H1 (cell line): ENCODE data around the gene MACROD2. TPM values are rescaled to one million over a fixed set of nuclear protein-coding genes. Genes with fewer than 3 reads are reported as not detected.

ENCODE experiments used
- CTCF ChIA-PET: fragments of 300-600 bp; sonication (Branson Sonifier 250); formaldehyde crosslinking; loops from one replicate; lab custom pipeline; 2021; ENCODE audit not compliant: partially characterized antibody; lab: Charles Lee
- POLR2A ChIA-PET: fragments of 300-600 bp; sonication (Branson Sonifier 250); formaldehyde crosslinking; loops from one replicate; lab custom pipeline; 2021; ENCODE audit warnings: inconsistent platforms; ENCODE audit not compliant: partially characterized antibody; lab: Charles Lee
- DNase-seq, 2 experiments: peaks; one replicate each; pipeline versions ENCODE4 v3.0.0 to v3.0.0-alpha.2; 2010 to 2022; ENCODE audit warnings: low spot score in 2 of 2, low read depth in 1 of 2, mixed read lengths in 1 of 2
- FAIRE-seq: peaks from 2 replicates; lab custom pipeline; 2011; peaks lifted over from hg19 to GRCh38; lab: Jason Lieb, UNC
- H2AFZ ChIP-seq: 2 replicates; pipeline ENCODE4 v1.8.1; 2012; ENCODE audit warnings: low read length, inconsistent platforms
- H2AK5ac ChIP-seq: 2 replicates; pipeline ENCODE4 v1.6.1; 2013; ENCODE audit warnings: low read depth, low read length
- H2BK120ac ChIP-seq: replicated peaks from 2 replicates; pipeline ENCODE3; 2013; ENCODE audit warnings: low read depth, low read length, inconsistent platforms
- H2BK12ac ChIP-seq: 2 replicates; pipeline ENCODE4 v1.6.1; 2013; ENCODE audit warnings: low read depth, low read length
- H2BK15ac ChIP-seq: 2 replicates; pipeline ENCODE4 v1.6.1; 2013; ENCODE audit warnings: low read length
- H2BK20ac ChIP-seq: 2 replicates; pipeline ENCODE4 v1.6.1; 2013; ENCODE audit warnings: low read length
- H2BK5ac ChIP-seq: 2 replicates; pipeline ENCODE4 v1.6.1; 2013; ENCODE audit warnings: low read depth, low read length
- H3K14ac ChIP-seq: 2 replicates; pipeline ENCODE4 v1.6.1; 2013; ENCODE audit warnings: inconsistent platforms; ENCODE audit not compliant: insufficient read length
- H3K18ac ChIP-seq: 2 replicates; pipeline ENCODE4 v1.6.1; 2013; ENCODE audit warnings: low read length; ENCODE audit errors: extremely low read depth
- H3K23ac ChIP-seq: 2 replicates; pipeline ENCODE4 v1.6.1; 2013; ENCODE audit warnings: inconsistent platforms; ENCODE audit not compliant: insufficient read length
- H3K23me2 ChIP-seq: 2 replicates; pipeline ENCODE4 v1.6.1; 2013; ENCODE audit warnings: low read depth, low read length
- H3K27ac ChIP-seq: 2 replicates; pipeline ENCODE4 v1.6.1; 2011; ENCODE audit warnings: low read depth, low read length, inconsistent platforms
- H3K27me3 ChIP-seq, 4 experiments: replicated peaks in 1 of 4; 1 replicate in 1 of 4; 2 replicates in 3 of 4; pipeline versions ENCODE4 v1.6.1 to v1.8.1; 2011 to 2013; ENCODE audit warnings: low read length in 3 of 4, mild to moderate bottlenecking in 3 of 4, inconsistent platforms in 2 of 4, mixed read lengths in 2 of 4, moderate library complexity in 1 of 4; ENCODE audit not compliant: control insufficient read depth in 3 of 4, insufficient read depth in 3 of 4; ENCODE audit errors: extremely low read depth in 1 of 4
- H3K36me3 ChIP-seq, 4 experiments: 2 replicates each; pipeline versions ENCODE4 v1.6.1 to v1.8.1; 2011 to 2013; ENCODE audit warnings: mild to moderate bottlenecking in 4 of 4, low read length in 3 of 4, moderate library complexity in 2 of 4, control low read depth in 1 of 4, inconsistent platforms in 1 of 4; ENCODE audit not compliant: insufficient read depth in 4 of 4, control insufficient read depth in 2 of 4
- H3K4ac ChIP-seq: replicated peaks from 2 replicates; pipeline ENCODE3; 2013; ENCODE audit warnings: low read length, low read depth, mixed read lengths, inconsistent platforms; ENCODE audit not compliant: insufficient read length
- H3K4me1 ChIP-seq, 4 experiments: replicated peaks in 1 of 4; 1 replicate in 1 of 4; 2 replicates in 3 of 4; pipeline versions ENCODE4 v1.6.1 to v1.8.1; 2011 to 2013; ENCODE audit warnings: low read length in 3 of 4, inconsistent platforms in 2 of 4, mixed read lengths in 1 of 4; ENCODE audit not compliant: insufficient read depth in 4 of 4, control insufficient read depth in 3 of 4
- H3K4me2 ChIP-seq, 2 experiments: 2 replicates each; pipeline versions ENCODE4 v1.6.1 to v1.8.1; 2011 to 2013; ENCODE audit warnings: low read depth in 2 of 2, low read length in 2 of 2, control low read depth in 1 of 2, inconsistent platforms in 1 of 2, mild to moderate bottlenecking in 1 of 2; ENCODE audit not compliant: insufficient read depth in 1 of 2
- H3K4me3 ChIP-seq, 4 experiments: fragments of 200-600, 300-600 bp in 1 of 4; sonication (generic), shearing (Covaris generic), sonication (Bioruptor Twin) in 1 of 4; 2 replicates each; pipeline versions ENCODE4 v1.5.1 to v1.8.1; 2011 to 2016; ENCODE audit warnings: low read length in 4 of 4, low read depth in 3 of 4, control low read depth in 2 of 4, inconsistent platforms in 2 of 4, mild to moderate bottlenecking in 2 of 4, mixed read lengths in 1 of 4, moderate library complexity in 1 of 4; ENCODE audit not compliant: insufficient read depth in 2 of 4; ENCODE audit errors: extremely low read depth in 1 of 4
- H3K56ac ChIP-seq: replicated peaks from 2 replicates; pipeline ENCODE3; 2013; ENCODE audit warnings: low read depth, mild to moderate bottlenecking, mixed read lengths, low read length, inconsistent platforms; ENCODE audit not compliant: insufficient read length
- H3K79me1 ChIP-seq: 2 replicates; pipeline ENCODE4 v1.6.1; 2013; ENCODE audit warnings: low read depth, low read length, control low read depth
- H3K79me2 ChIP-seq, 2 experiments: 2 replicates each; pipeline versions ENCODE4 v1.6.1 to v1.8.1; 2012 to 2013; ENCODE audit warnings: low read length in 2 of 2, mild to moderate bottlenecking in 2 of 2, inconsistent platforms in 1 of 2; ENCODE audit not compliant: insufficient read depth in 2 of 2, control insufficient read depth in 1 of 2
- H3K9ac ChIP-seq, 4 experiments: replicated peaks in 1 of 4; 1 replicate in 1 of 4; 2 replicates in 3 of 4; pipeline versions ENCODE4 v1.6.1 to v1.8.1; 2011 to 2013; ENCODE audit warnings: low read depth in 3 of 4, low read length in 3 of 4, control low read depth in 2 of 4, mild to moderate bottlenecking in 2 of 4, moderate library complexity in 2 of 4, inconsistent platforms in 1 of 4; ENCODE audit errors: extremely low read depth in 1 of 4
- H3K9me3 ChIP-seq, 2 experiments: 2 replicates each; pipeline versions ENCODE4 v1.6.1 to v1.8.1; 2012 to 2013; ENCODE audit warnings: mild to moderate bottlenecking in 2 of 2, moderate library complexity in 2 of 2, control low read depth in 1 of 2, inconsistent platforms in 1 of 2, low read depth in 1 of 2, low read length in 1 of 2, mixed read lengths in 1 of 2; ENCODE audit not compliant: insufficient read depth in 2 of 2
- H4K20me1 ChIP-seq, 2 experiments: replicated peaks in 1 of 2; 2 replicates each; pipeline versions ENCODE3 to v1.8.1; 2011 to 2013; ENCODE audit warnings: inconsistent platforms in 2 of 2, low read length in 2 of 2, mild to moderate bottlenecking in 1 of 2; ENCODE audit not compliant: insufficient read depth in 2 of 2, control insufficient read depth in 1 of 2
- H4K5ac ChIP-seq: 2 replicates; pipeline ENCODE4 v1.6.1; 2013; ENCODE audit warnings: low read length, low read depth, mixed read lengths, inconsistent platforms; ENCODE audit not compliant: insufficient read length
- H4K8ac ChIP-seq: 2 replicates; pipeline ENCODE4 v1.8.0; 2013; ENCODE audit warnings: mild to moderate bottlenecking, moderate library complexity, low read length, inconsistent platforms; ENCODE audit not compliant: insufficient read depth; ENCODE audit errors: extremely low read depth
- H4K91ac ChIP-seq: replicated peaks from 2 replicates; pipeline ENCODE3; 2013; ENCODE audit warnings: low read length, mixed read lengths, inconsistent platforms; ENCODE audit not compliant: insufficient read length
- GTF2F1 ChIP-seq: IDR thresholded peaks from 2 replicates; pipeline ENCODE4 v1.6.1; 2012; ENCODE audit warnings: low read depth, low read length, improper control_type of control experiment, borderline replicate concordance
- KDM4A ChIP-seq: IDR thresholded peaks from one replicate; pipeline ENCODE4 v1.7.1; 2012; ENCODE audit warnings: low read depth, mild to moderate bottlenecking, moderate library complexity, low read length, inconsistent platforms; ENCODE audit not compliant: severe bottlenecking
- SUZ12 ChIP-seq: fragments of 200-600 bp; sonication (generic); IDR thresholded peaks from 2 replicates; pipeline ENCODE4 v1.6.1; 2012; ENCODE audit warnings: mild to moderate bottlenecking, inconsistent platforms, low read length, moderate library complexity, mixed read lengths
- TAF1 ChIP-seq: IDR thresholded peaks from 2 replicates; pipeline ENCODE4 v1.6.1; 2011; ENCODE audit warnings: mild to moderate bottlenecking, low read depth, low read length
- WGBS, 2 experiments: shearing (Covaris generic) in 1 of 2; methylation state at CpG; one replicate each; pipeline versions ENCODE4 v1.1.6 to v1.1.7; 2013 to 2015; ENCODE audit warnings: low lambda C conversion rate in 2 of 2, mixed read lengths in 2 of 2, inconsistent platforms in 1 of 2, low coverage in 1 of 2, missing lambda C conversion rate in 1 of 2; ENCODE audit not compliant: insufficient replicate concordance in 2 of 2, insufficient coverage in 1 of 2, insufficient read length in 1 of 2; ENCODE audit errors: extremely low coverage in 1 of 2, missing lambda C conversion rate in 1 of 2; 5-methylcytosine and 5-hydroxymethylcytosine counted together
- polyA plus RNA-seq, 7 experiments: library from polyadenylated mRNA; depleted of rRNA in 3 of 7; stranded (reverse) in 5 of 7; unstranded in 2 of 7; fragments of >200 nt in 5 of 7; fragments of 200-250 nt in 2 of 7; gene quantifications; 1 replicate in 5 of 7; 2 replicates in 1 of 7; 4 replicates in 1 of 7; pipeline versions ENCODE4 v1.2.1 to v1.2.3, GENCODE V29; 2011 to 2013; ENCODE audit warnings: missing spikeins in 2 of 7, mixed read lengths in 2 of 7
- total RNA-seq: library from RNA; stranded (reverse); fragmentation: NEBNext Ultra II Directional; extraction: Animal tissue kit (Norgen Biotek cat#: 25700); gene quantifications from 2 replicates; pipeline ENCODE4 v1.2.1, GENCODE V29; 2021

Gene MACROD2
- total and polyA plus RNA-seq, 2 of the 8 experiments (the other 6 are each of a cell fraction or from before 2014, with no cell fraction given): 0.70 to 3.9 TPM

DNA sequence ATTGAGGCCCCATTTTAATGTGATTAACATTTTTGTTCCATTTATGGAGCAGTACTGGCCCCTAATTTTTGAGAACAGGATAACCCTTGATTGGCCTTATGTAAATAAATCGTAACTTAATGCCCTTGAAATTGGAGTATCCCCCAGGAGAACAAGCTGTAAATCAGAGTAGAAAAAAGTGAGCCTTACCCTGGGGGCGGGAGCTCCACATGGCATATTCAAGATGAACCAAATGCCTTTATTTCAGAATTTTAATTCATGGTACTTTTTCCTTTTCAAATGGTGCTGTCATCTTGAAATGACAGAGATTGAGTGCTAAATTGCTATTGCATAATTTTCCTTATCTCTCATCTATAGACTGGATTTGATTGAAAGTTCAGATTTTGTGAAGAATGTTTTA, 1151.6 kb downstream of the MACROD2 start:
- Histone ChIP-seq H3K23ac (no peak overlapping the region), H2BK12ac (no peak overlapping the region), H2BK120ac (no peak overlapping the region), H2BK15ac (no peak overlapping the region), H2BK5ac (no peak overlapping the region), H4K20me1 (no peaks in the 10 kb centered on the region), H3K23me2 (no peaks in the 10 kb centered on the region), H3K9ac (no peak overlapping the region), H3K4ac (no peak overlapping the region), H3K79me1 (no peaks in the 10 kb centered on the region), H3K14ac (no peak overlapping the region), H3K56ac (no peak overlapping the region), H3K27ac (no peak overlapping the region), H2AK5ac (no peak overlapping the region), H4K8ac (no peak overlapping the region), H2BK20ac (no peak overlapping the region), H3K9me3 (no peaks in the 10 kb centered on the region; a peak in 1 of 4 replicates), H3K79me2 (no peaks in the 10 kb centered on the region), H3K18ac (no peak overlapping the region), H3K36me3 (no peaks in the 10 kb centered on the region), H3K4me2 (no peak overlapping the region), H2AFZ (no peak overlapping the region), H3K4me1 (no peaks in the 10 kb centered on the region; a peak in 1 of 7 replicates), H4K91ac (no peak overlapping the region), H3K4me3 (no peak overlapping the region), H4K5ac (no peak overlapping the region), H3K27me3 (no peaks in the 10 kb centered on the region)
- CTCF ChIA-PET: no interaction called here
- no peak for FAIRE-seq
- POLR2A ChIA-PET: interaction anchor here (0.6 kb wide), 1 partner anchor 26 kb away, joined by 4 read pairs; no protein-coding TSS in a partner anchor
- 88% methylated on average over 2 of the region's 2 CpGs; no CpG with 5 or more reads in 1 of the 2 experiments for WGBS, 2 experiments
- no peak for DNase-seq
- no peak for TF ChIP-seq GTF2F1
- TF ChIP-seq TAF1: no peak
- no peak for TF ChIP-seq KDM4A
- TF ChIP-seq SUZ12: no peak
